ENCODE measurements around the gene GFPT2. TPM values are rescaled to one million over a fixed set of nuclear protein-coding genes. Genes with fewer than 3 reads are reported as not detected.
A peak's percentile ranks its signal among the peaks of the same experiment; 100 is the strongest.

GFPT2 gene
- total and polyA plus RNA-seq, 2 of the 8 experiments (the other 6 are each of a cell fraction or from before 2014, with no cell fraction given): 83.7 to 143 TPM

DNA sequence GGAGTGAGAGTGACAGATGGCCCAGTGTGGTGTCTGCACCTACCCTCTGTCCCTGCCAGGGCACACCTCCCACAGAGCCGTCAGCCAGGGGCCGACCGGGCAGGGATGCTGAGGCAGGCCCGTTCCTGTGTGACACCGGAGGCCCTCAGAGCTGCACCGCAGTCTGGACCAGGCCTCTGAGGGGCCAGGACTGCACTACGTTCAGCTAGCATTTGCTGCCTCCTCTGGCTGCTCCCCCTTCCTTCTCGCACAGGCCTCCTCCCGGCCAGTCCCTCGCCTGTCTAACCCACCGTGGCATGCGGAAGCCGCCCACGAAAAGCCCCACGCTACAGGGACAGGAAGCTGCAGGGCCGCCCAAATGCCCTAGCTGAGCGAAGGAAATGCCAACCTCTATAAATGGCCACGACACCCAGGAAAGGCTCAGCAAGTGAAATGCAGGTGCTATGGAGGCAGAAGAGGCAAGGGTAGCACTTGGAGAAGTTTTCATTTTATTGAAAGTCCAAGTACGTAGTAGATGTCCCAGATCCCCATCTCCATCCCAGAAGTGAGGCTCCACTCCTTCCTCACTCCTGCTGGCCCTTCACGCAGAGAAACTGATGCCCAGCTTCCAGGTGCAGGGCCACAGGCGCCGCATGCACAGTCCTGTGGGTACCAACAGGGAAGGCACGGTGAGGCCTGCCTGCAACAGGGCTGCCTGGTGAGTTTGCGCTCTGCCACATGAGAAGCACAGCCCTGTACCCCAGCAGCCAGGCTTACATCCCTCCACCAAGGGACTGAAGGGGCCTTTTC lies 99.9 kb downstream of the GFPT2 start:
- Histone ChIP-seq H3K79me2 (ENCODE audit: control insufficient read depth in 1 of 2, insufficient read depth in 2 of 2, low read length in 2 of 2) (no peaks in the 10 kb centered on the region), H3K14ac (ENCODE audit: insufficient read length) (no peak overlapping the region), H2BK120ac (replicated peaks; ENCODE audit: low read depth, low read length) (no peak overlapping the region), H4K20me1 (replicated peaks in 1 of 2; ENCODE audit: control insufficient read depth in 1 of 2, insufficient read depth in 2 of 2, low read length in 2 of 2) (no peaks in the 10 kb centered on the region), H3K9me3 (ENCODE audit: insufficient read depth in 2 of 2, low read depth in 1 of 2, low read length in 1 of 2) (peaks cover 63 to 70% of the 10 kb centered on the region in 2 experiments), H3K27me3 (replicated peaks in 1 of 4; ENCODE audit: control insufficient read depth in 3 of 4, extremely low read depth in 1 of 4, insufficient read depth in 3 of 4, low read length in 3 of 4) (no peaks in the 10 kb centered on the region), H3K4me3 (ENCODE audit: extremely low read depth in 1 of 4, insufficient read depth in 2 of 4, low read depth in 3 of 4, low read length in 4 of 4) (no peak overlapping the region), H4K91ac (replicated peaks; ENCODE audit: insufficient read length, low read length) (no peak overlapping the region), H3K23ac (ENCODE audit: insufficient read length) (no peak overlapping the region), H3K9ac (replicated peaks in 1 of 4; ENCODE audit: extremely low read depth in 1 of 4, low read depth in 3 of 4, low read length in 3 of 4) (no peak overlapping the region), H3K36me3 (ENCODE audit: control insufficient read depth in 2 of 4, insufficient read depth in 4 of 4, low read length in 3 of 4) (peaks cover 0 to 66% (median 20%) of the 10 kb centered on the region in 4 experiments; a peak in 5 of 8 replicates), H3K18ac (ENCODE audit: extremely low read depth, low read length) (no peak overlapping the region), H2AFZ (ENCODE audit: low read length) (no peak overlapping the region), H2BK20ac (ENCODE audit: low read length) (no peak overlapping the region), H2AK5ac (ENCODE audit: low read depth, low read length) (no peak overlapping the region), H4K5ac (ENCODE audit: insufficient read length, low read depth, low read length) (no peak overlapping the region), H3K27ac (ENCODE audit: low read depth, low read length) (no peak overlapping the region), H4K8ac (ENCODE audit: extremely low read depth, insufficient read depth, low read length) (no peak overlapping the region), H3K4ac (replicated peaks; ENCODE audit: insufficient read length, low read depth, low read length) (no peak overlapping the region), H3K23me2 (ENCODE audit: low read depth, low read length) (no peaks in the 10 kb centered on the region), H3K4me1 (replicated peaks in 1 of 4; ENCODE audit: control insufficient read depth in 3 of 4, insufficient read depth in 4 of 4, low read length in 3 of 4) (no peaks in the 10 kb centered on the region), H2BK15ac (ENCODE audit: low read length) (no peak overlapping the region), H3K56ac (replicated peaks; ENCODE audit: insufficient read length, low read depth, low read length) (no peak overlapping the region), H3K4me2 (ENCODE audit: insufficient read depth in 1 of 2, low read depth in 2 of 2, low read length in 2 of 2) (no peak overlapping the region), H3K79me1 (ENCODE audit: low read depth, low read length) (no peaks in the 10 kb centered on the region), H2BK12ac (ENCODE audit: low read depth, low read length) (no peak overlapping the region), H2BK5ac (ENCODE audit: low read depth, low read length) (no peak overlapping the region)
- DNase-seq (ENCODE audit: low read depth in 1 of 2, low spot score in 2 of 2) (no peak), FAIRE-seq (no peak)
- WGBS, 2 experiments (ENCODE audit: extremely low coverage in 1 of 2, insufficient coverage in 1 of 2, insufficient read length in 1 of 2, insufficient replicate concordance in 2 of 2, low coverage in 1 of 2, low lambda C conversion rate in 2 of 2, missing lambda C conversion rate in 1 of 2): 96% methylated on average over 22 of the region's 24 CpGs; no CpG with 5 or more reads in 1 of the 2 experiments
- CTCF ChIA-PET (ENCODE audit: partially characterized antibody): no interaction called here
- TF ChIP-seq CBX5 (IDR thresholded peaks at IDR 0.05; ENCODE audit: low read depth, low read length): 0 out of 2 replicates have a peak, but pooled peaks have one; percentile 92
- TF ChIP-seq JUN (IDR thresholded peaks at IDR 0.05; ENCODE audit: low read depth, low read length): no peak
- no peak for TF ChIP-seq PHF8 (conservative IDR thresholded peaks at IDR 0.05; ENCODE audit: low read depth, low read length)
- no peak for TF ChIP-seq SIRT6 (IDR thresholded peaks at IDR 0.05; ENCODE audit: low read length)
- no peak for TF ChIP-seq JUND (IDR thresholded peaks at IDR 0.05; ENCODE audit: low read length)
- TF ChIP-seq RBBP5 (IDR thresholded peaks at IDR 0.05; ENCODE audit: borderline replicate concordance, low read depth, low read length): no peak
- no peak for TF ChIP-seq HDAC2 (IDR thresholded peaks at IDR 0.05; ENCODE audit: borderline replicate concordance in 1 of 2, low read depth in 2 of 2, low read length in 2 of 2)
- TF ChIP-seq BCL11A (IDR thresholded peaks at IDR 0.05; ENCODE audit: low read depth in 2 of 2, low read length in 2 of 2): no peak
- TF ChIP-seq, protein P1, sequence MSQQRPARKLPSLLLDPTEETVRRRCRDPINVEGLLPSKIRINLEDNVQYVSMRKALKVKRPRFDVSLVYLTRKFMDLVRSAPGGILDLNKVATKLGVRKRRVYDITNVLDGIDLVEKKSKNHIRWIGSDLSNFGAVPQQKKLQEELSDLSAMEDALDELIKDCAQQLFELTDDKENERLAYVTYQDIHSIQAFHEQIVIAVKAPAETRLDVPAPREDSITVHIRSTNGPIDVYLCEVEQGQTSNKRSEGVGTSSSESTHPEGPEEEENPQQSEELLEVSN (IDR thresholded peaks at IDR 0.05): no peak
- peak in 1 of 2 experiments; percentile 11; a peak in 1 of 3 replicates for TF ChIP-seq EP300 (IDR thresholded peaks at IDR 0.05; ENCODE audit: borderline replicate concordance in 1 of 2, low read depth in 2 of 2, low read length in 2 of 2)
- no peak for TF ChIP-seq SRF (IDR thresholded peaks at IDR 0.05; ENCODE audit: low read depth, low read length)
- POLR2A ChIA-PET (ENCODE audit: partially characterized antibody): no interaction called here

Data from H1 (cell line).